ENCODE measurements around the gene GOLIM4. TPM values are rescaled to one million over a fixed set of nuclear protein-coding genes. Genes with fewer than 3 reads are reported as not detected.

GOLIM4 gene
- total and polyA plus RNA-seq, 5 donors from 2014 or later, result 0.67 TPM; not detected in 4

- peaks cover 12% of the 10 kb centered on the region for H3K4me1 ChIP-seq (ENCODE audit: control insufficient read depth, insufficient read depth, low read length, poor library complexity, severe bottlenecking)
- ATAC-seq (ENCODE audit: low read depth in 2 of 2) (no peak), DNase-seq (no peak)
- Mint-ChIP-seq H3K4me1 (peaks cover 0 to 9% (median 8%) of the 10 kb centered on the region in 4 donors), H3K36me3 (no peaks in the 10 kb centered on the region), H3K9me3 (peaks cover 0 to 8% (median 0%) of the 10 kb centered on the region in 7 donors), H3K27me3 (peaks cover 55% of the 10 kb centered on the region), H3K4me3 (peak overlapping the region; percentile 27 to 81 (median 54)), H3K27ac (no peak overlapping the region)
- H3K4me3 ChIP-seq (ENCODE audit: low read depth, low read length), result no peak overlapping the region
- no peaks in the 10 kb centered on the region for H3K36me3 ChIP-seq (ENCODE audit: control insufficient read depth, insufficient read depth, low read length)
- peaks cover 19% of the 10 kb centered on the region for H3K27me3 ChIP-seq (ENCODE audit: control insufficient read depth, insufficient read depth, low read length)
- no peak overlapping the region for H3K27ac ChIP-seq (ENCODE audit: insufficient read depth, low read length, poor library complexity, severe bottlenecking)
- H3K9me3 ChIP-seq (ENCODE audit: control insufficient read depth in 2 of 2, low read length in 2 of 2), result no peaks in the 10 kb centered on the region
Observed at GRCh38 chr3:168096210-168096652, 507 bp upstream of the GOLIM4 start.

- DNase-seq (peak in 1 of 3 donors; percentile 42), ATAC-seq (ENCODE audit: low read depth in 2 of 2) (peak; percentile 8 to 37)
- H3K4me3 ChIP-seq (ENCODE audit: low read depth, low read length), result no peak overlapping the region
- H3K27me3 ChIP-seq (ENCODE audit: control insufficient read depth, insufficient read depth, low read length), result peaks cover 19% of the 10 kb centered on the region
- H3K27me3 Mint-ChIP-seq, result peaks cover 57% of the 10 kb centered on the region
- H3K9me3 Mint-ChIP-seq, result peaks cover 0 to 9% (median 0%) of the 10 kb centered on the region in 7 donors
- H3K9me3 ChIP-seq (ENCODE audit: control insufficient read depth in 2 of 2, low read length in 2 of 2), result no peaks in the 10 kb centered on the region
- H3K36me3 Mint-ChIP-seq, result no peaks in the 10 kb centered on the region
- H3K4me1 ChIP-seq (ENCODE audit: control insufficient read depth, insufficient read depth, low read length, poor library complexity, severe bottlenecking), result peaks cover 12% of the 10 kb centered on the region
- H3K4me1 Mint-ChIP-seq, result peaks cover 0 to 9% (median 8%) of the 10 kb centered on the region in 4 donors
- H3K4me3 Mint-ChIP-seq, result peak overlapping the region in 3 of 4 donors; percentile 41 to 67 (median 54)
- H3K36me3 ChIP-seq (ENCODE audit: control insufficient read depth, insufficient read depth, low read length), result no peaks in the 10 kb centered on the region
- H3K27ac Mint-ChIP-seq, result no peak overlapping the region
- H3K27ac ChIP-seq (ENCODE audit: insufficient read depth, low read length, poor library complexity, severe bottlenecking), result no peak overlapping the region
Observed at GRCh38 chr3:168094877-168095610, 680 bp downstream of the GOLIM4 start.

- Histone ChIP-seq H3K27ac (ENCODE audit: insufficient read depth, low read length, poor library complexity, severe bottlenecking) (no peak overlapping the region), H3K4me1 (ENCODE audit: control insufficient read depth, insufficient read depth, low read length, poor library complexity, severe bottlenecking) (peaks cover 12% of the 10 kb centered on the region), H3K27me3 (ENCODE audit: control insufficient read depth, insufficient read depth, low read length) (peaks cover 19% of the 10 kb centered on the region), H3K4me3 (ENCODE audit: low read depth, low read length) (no peak overlapping the region), H3K9me3 (ENCODE audit: control insufficient read depth in 2 of 2, low read length in 2 of 2) (no peaks in the 10 kb centered on the region), H3K36me3 (ENCODE audit: control insufficient read depth, insufficient read depth, low read length) (no peaks in the 10 kb centered on the region)
- Mint-ChIP-seq H3K4me3 (peak overlapping the region in 3 of 4 donors; percentile 41 to 67 (median 54)), H3K9me3 (peaks cover 0 to 8% (median 0%) of the 10 kb centered on the region in 7 donors), H3K4me1 (peaks cover 0 to 9% (median 8%) of the 10 kb centered on the region in 4 donors), H3K27me3 (peaks cover 58% of the 10 kb centered on the region), H3K36me3 (no peaks in the 10 kb centered on the region), H3K27ac (no peak overlapping the region)
- DNase-seq, result no peak
- peak in 1 of 2 donors; percentile 12 for ATAC-seq (ENCODE audit: low read depth in 2 of 2)
Observed at GRCh38 chr3:168094580-168094876, 1.2 kb downstream of the GOLIM4 start.

- ATAC-seq (ENCODE audit: low read depth in 2 of 2) (no peak), DNase-seq (no peak)
- H3K4me1 ChIP-seq (ENCODE audit: control insufficient read depth, insufficient read depth, low read length, poor library complexity, severe bottlenecking), result peaks cover 12% of the 10 kb centered on the region
- H3K27ac Mint-ChIP-seq, result no peak overlapping the region
- H3K36me3 Mint-ChIP-seq, result no peaks in the 10 kb centered on the region
- H3K9me3 ChIP-seq (ENCODE audit: control insufficient read depth in 2 of 2, low read length in 2 of 2), result no peaks in the 10 kb centered on the region
- H3K4me3 Mint-ChIP-seq, result no peak overlapping the region
- peaks cover 19% of the 10 kb centered on the region for H3K27me3 ChIP-seq (ENCODE audit: control insufficient read depth, insufficient read depth, low read length)
- H3K36me3 ChIP-seq (ENCODE audit: control insufficient read depth, insufficient read depth, low read length), result no peaks in the 10 kb centered on the region
- no peak overlapping the region for H3K27ac ChIP-seq (ENCODE audit: insufficient read depth, low read length, poor library complexity, severe bottlenecking)
- H3K27me3 Mint-ChIP-seq, result peaks cover 59% of the 10 kb centered on the region
- H3K4me1 Mint-ChIP-seq, result peaks cover 0 to 9% (median 8%) of the 10 kb centered on the region in 4 donors
- peaks cover 0 to 3% (median 0%) of the 10 kb centered on the region in 7 donors for H3K9me3 Mint-ChIP-seq
- no peak overlapping the region for H3K4me3 ChIP-seq (ENCODE audit: low read depth, low read length)
Observed at GRCh38 chr3:168093790-168094189, 1.9 kb downstream of the GOLIM4 start.

GRCh38 chr3:168093229-168093628 is 2.5 kb downstream of the GOLIM4 start:
- H3K4me3 Mint-ChIP-seq, result no peak overlapping the region

GRCh38 chr3:168091941-168092340 is 3.8 kb downstream of the GOLIM4 start:
- Mint-ChIP-seq H3K36me3 (no peaks in the 10 kb centered on the region), H3K27ac (no peak overlapping the region), H3K4me3 (no peak overlapping the region), H3K9me3 (peaks cover 0 to 6% (median 0%) of the 10 kb centered on the region in 7 donors), H3K4me1 (peaks cover 0 to 9% (median 8%) of the 10 kb centered on the region in 4 donors), H3K27me3 (peaks cover 58% of the 10 kb centered on the region)
- DNase-seq (no peak), ATAC-seq (ENCODE audit: low read depth in 2 of 2) (no peak)
- Histone ChIP-seq H3K4me1 (ENCODE audit: control insufficient read depth, insufficient read depth, low read length, poor library complexity, severe bottlenecking) (peaks cover 12% of the 10 kb centered on the region), H3K27me3 (ENCODE audit: control insufficient read depth, insufficient read depth, low read length) (peaks cover 11% of the 10 kb centered on the region), H3K36me3 (ENCODE audit: control insufficient read depth, insufficient read depth, low read length) (no peaks in the 10 kb centered on the region), H3K4me3 (ENCODE audit: low read depth, low read length) (no peak overlapping the region), H3K27ac (ENCODE audit: insufficient read depth, low read length, poor library complexity, severe bottlenecking) (no peak overlapping the region), H3K9me3 (ENCODE audit: control insufficient read depth in 2 of 2, low read length in 2 of 2) (no peaks in the 10 kb centered on the region)

More at GRCh38 chr3:168093229-168093628, 2.5 kb downstream of the GOLIM4 start:
- Mint-ChIP-seq H3K27ac (no peak overlapping the region), H3K27me3 (peaks cover 63% of the 10 kb centered on the region), H3K4me1 (peaks cover 0 to 9% (median 8%) of the 10 kb centered on the region in 4 donors), H3K9me3 (peaks cover 0 to 6% (median 0%) of the 10 kb centered on the region in 7 donors), H3K36me3 (no peaks in the 10 kb centered on the region)
- ATAC-seq (ENCODE audit: low read depth in 2 of 2), result no peak
- no peak for DNase-seq
- Histone ChIP-seq H3K4me3 (ENCODE audit: low read depth, low read length) (no peak overlapping the region), H3K27ac (ENCODE audit: insufficient read depth, low read length, poor library complexity, severe bottlenecking) (no peak overlapping the region), H3K27me3 (ENCODE audit: control insufficient read depth, insufficient read depth, low read length) (peaks cover 17% of the 10 kb centered on the region), H3K9me3 (ENCODE audit: control insufficient read depth in 2 of 2, low read length in 2 of 2) (no peaks in the 10 kb centered on the region), H3K36me3 (ENCODE audit: control insufficient read depth, insufficient read depth, low read length) (no peaks in the 10 kb centered on the region), H3K4me1 (ENCODE audit: control insufficient read depth, insufficient read depth, low read length, poor library complexity, severe bottlenecking) (peaks cover 12% of the 10 kb centered on the region)

GRCh38 chr3:168091302-168091858 is 4.3 kb downstream of the GOLIM4 start:
- H3K9me3 ChIP-seq (ENCODE audit: control insufficient read depth in 2 of 2, low read length in 2 of 2), result no peaks in the 10 kb centered on the region
- no peak for ATAC-seq (ENCODE audit: low read depth in 2 of 2)
- Mint-ChIP-seq H3K27me3 (peaks cover 53% of the 10 kb centered on the region), H3K4me3 (no peak overlapping the region), H3K4me1 (peaks cover 0 to 8% (median 5%) of the 10 kb centered on the region in 4 donors), H3K36me3 (no peaks in the 10 kb centered on the region), H3K9me3 (peaks cover 0 to 6% (median 0%) of the 10 kb centered on the region in 7 donors), H3K27ac (no peak overlapping the region)
- no peaks in the 10 kb centered on the region for H3K36me3 ChIP-seq (ENCODE audit: control insufficient read depth, insufficient read depth, low read length)
- H3K4me1 ChIP-seq (ENCODE audit: control insufficient read depth, insufficient read depth, low read length, poor library complexity, severe bottlenecking), result peaks cover 12% of the 10 kb centered on the region
- H3K27me3 ChIP-seq (ENCODE audit: control insufficient read depth, insufficient read depth, low read length), result peaks cover 7% of the 10 kb centered on the region
- no peak overlapping the region for H3K27ac ChIP-seq (ENCODE audit: insufficient read depth, low read length, poor library complexity, severe bottlenecking)
- no peak for DNase-seq
- H3K4me3 ChIP-seq (ENCODE audit: low read depth, low read length), result no peak overlapping the region

All from CD4-positive, CD25-positive, alpha-beta regulatory T cell (primary cell).